Kidney (tissue), 14 donors: ENCODE data around the gene RGP1. TPM values are rescaled to one million over a fixed set of nuclear protein-coding genes. Genes with fewer than 3 reads are reported as not detected.

Experiments used
- DNase-seq, 5 donors: peaks; one replicate each; pipeline ENCODE4 v3.0.0-alpha.2; 2013 to 2020
- FAIRE-seq: peaks from 2 replicates; lab custom pipeline; 2012; peaks lifted over from hg19 to GRCh38; lab: Jason Lieb, UNC
- H3K27ac ChIP-seq, 2 donors: one replicate each; pipeline ENCODE4 v1.7.0; 2013; ENCODE audit warnings: low read depth in 2 of 2, low read length in 2 of 2, inconsistent platforms in 1 of 2
- H3K27me3 ChIP-seq: one replicate; pipeline ENCODE4 v1.7.1; 2013; ENCODE audit warnings: low read length, inconsistent platforms; ENCODE audit not compliant: control insufficient read depth, insufficient read depth
- H3K36me3 ChIP-seq, 3 donors: one replicate each; pipeline versions ENCODE4 v1.7.0 to v1.7.1; 2013; ENCODE audit warnings: low read length in 3 of 3, control low read depth in 1 of 3, inconsistent platforms in 1 of 3; ENCODE audit not compliant: insufficient read depth in 3 of 3, control insufficient read depth in 2 of 3
- H3K4me1 ChIP-seq, 3 donors: one replicate each; pipeline versions ENCODE4 v1.7.0 to v1.7.1; 2013; ENCODE audit warnings: low read length in 3 of 3, inconsistent platforms in 1 of 3, low read depth in 1 of 3; ENCODE audit not compliant: control insufficient read depth in 2 of 3, insufficient read depth in 2 of 3
- H3K4me3 ChIP-seq, 3 donors: one replicate each; pipeline versions ENCODE4 v1.7.0 to v1.8.1; 2013; ENCODE audit warnings: low read length in 3 of 3, control low read depth in 1 of 3, inconsistent platforms in 1 of 3
- H3K9ac ChIP-seq, 3 donors: one replicate each; pipeline versions ENCODE4 v1.7.0 to v1.7.1; 2013; ENCODE audit warnings: low read length in 3 of 3, control low read depth in 1 of 3, inconsistent platforms in 1 of 3
- H3K9me3 ChIP-seq, 3 donors: one replicate each; pipeline versions ENCODE4 v1.7.0 to v1.7.1; 2013; ENCODE audit warnings: low read length in 3 of 3, control low read depth in 1 of 3, inconsistent platforms in 1 of 3; ENCODE audit not compliant: control insufficient read depth in 2 of 3, insufficient read depth in 1 of 3
- CTCF ChIP-seq: IDR thresholded peaks from 3 replicates; pipeline ENCODE4 v1.5.1; 2012; ENCODE audit warnings: mild to moderate bottlenecking, moderate library complexity, borderline replicate concordance; ENCODE audit not compliant: insufficient read depth; ENCODE audit errors: extremely low read depth
- intact Hi-C: fragments of 100-400 bp; cut with DNase I; formaldehyde crosslinking; loops from one replicate; pipeline ENCODE4 v1.11.1; 2022
- polyA plus RNA-seq: library from polyadenylated mRNA; stranded (reverse); fragments of 350-450 nt; fragmentation: Illumina TruSeq; extraction: RNeasy Lipid Tissue Mini Kit (QIAGEN cat#74804); gene quantifications from one replicate; pipeline ENCODE4 v1.2.3, GENCODE V29; 2014; ENCODE audit warnings: low read depth, low replicate concordance; ENCODE audit not compliant: insufficient read depth
- total RNA-seq: library from RNA; stranded (reverse); fragmentation: NEBNext Ultra II Directional; extraction: Animal tissue kit (Norgen Biotek cat#: 25700); gene quantifications from one replicate; pipeline ENCODE4 v1.2.1, GENCODE V29; 2021
- donor health status: control.
- donor health status: control.
- donor health status: control.
- donor health status: control.
- donor health status: control.
- donor health status: DM: yes; HTN: yes; CAD: no.
- donor health status: Normal renal cell carcinoma (clear cell type).

RGP1 gene
- total and polyA plus RNA-seq, 2 donors from 2014 or later, result 11.0 to 39.2 TPM

- H3K4me3 ChIP-seq, result no peak overlapping the region
- H3K9ac ChIP-seq, result no peak overlapping the region
- DNase-seq (no peak), FAIRE-seq (no peak)
- intact Hi-C loops, result no loop called here
- no peak for TF ChIP-seq CTCF
- H3K27ac ChIP-seq, result no peak overlapping the region
- H3K27me3 ChIP-seq, result no peaks in the 10 kb centered on the region
- H3K9me3 ChIP-seq, result no peaks in the 10 kb centered on the region
- no peaks in the 10 kb centered on the region for H3K4me1 ChIP-seq
- H3K36me3 ChIP-seq, result no peaks in the 10 kb centered on the region
These were observed 14.1 kb downstream of the RGP1 start for GRCh38 chr9:35763181-35763580.

GRCh38 chr9:35763803-35764202, 14.7 kb downstream of the RGP1 start:
- no peak for FAIRE-seq
- no peak for TF ChIP-seq CTCF

GRCh38 chr9:35766997-35767396, 17.9 kb downstream of the RGP1 start:
- no peaks in the 10 kb centered on the region for H3K9me3 ChIP-seq
- intact Hi-C loops, result no loop called here
- H3K9ac ChIP-seq, result no peak overlapping the region
- DNase-seq (no peak), FAIRE-seq (no peak)
- no peak overlapping the region for H3K27ac ChIP-seq
- H3K4me1 ChIP-seq, result peaks cover 0 to 8% (median 6%) of the 10 kb centered on the region in 3 donors
- no peaks in the 10 kb centered on the region for H3K27me3 ChIP-seq
- H3K36me3 ChIP-seq, result no peaks in the 10 kb centered on the region
- no peak for TF ChIP-seq CTCF
- no peak overlapping the region for H3K4me3 ChIP-seq

More at GRCh38 chr9:35763803-35764202, 14.7 kb downstream of the RGP1 start:
- Histone ChIP-seq H3K9ac (no peak overlapping the region), H3K27me3 (no peaks in the 10 kb centered on the region), H3K27ac (no peak overlapping the region), H3K36me3 (no peaks in the 10 kb centered on the region), H3K4me3 (no peak overlapping the region), H3K4me1 (no peaks in the 10 kb centered on the region), H3K9me3 (no peaks in the 10 kb centered on the region)
- no peak for DNase-seq
- intact Hi-C loops, result no loop called here

- H3K36me3 ChIP-seq, result no peaks in the 10 kb centered on the region
- DNase-seq (no peak), FAIRE-seq (no peak)
- intact Hi-C loops, result no loop called here
- H3K9ac ChIP-seq, result no peak overlapping the region
- H3K27ac ChIP-seq, result no peak overlapping the region
- no peaks in the 10 kb centered on the region for H3K9me3 ChIP-seq
- TF ChIP-seq CTCF, result no peak
- H3K4me1 ChIP-seq, result peaks cover 0 to 11% (median 6%) of the 10 kb centered on the region in 3 donors
- no peak overlapping the region for H3K4me3 ChIP-seq
- H3K27me3 ChIP-seq, result no peaks in the 10 kb centered on the region
These were observed 18.4 kb downstream of the RGP1 start for GRCh38 chr9:35767458-35767857.
